Measurements from ENCODE around the gene RIBC1.
A peak's percentile ranks its signal among the peaks of the same experiment; 100 is the strongest.

The RIBC1 gene

GRCh38 chrX:53422861-53423306 is at the start of gene RIBC1:
Gene RIBC1, plus strand, starts transcription at chrX:53422873. Its CDS starts 3,404 bp downstream, at chrX:53426277.
- Histone ChIP-seq H3K4me2 (ENCODE audit: low read length) (peak within 1 kb of the TSS; percentile 89), H3K27me3 (ENCODE audit: control insufficient read depth, low read length) (no peaks in the 10 kb centered on the region), H4K20me1 (ENCODE audit: control insufficient read depth, insufficient read depth, low read depth, low read length) (peaks cover 8% of the 10 kb centered on the region), H3K4me3 (ENCODE audit: low read length) (peak within 1 kb of the TSS; percentile 98), H3F3A (ENCODE audit: control insufficient read depth, insufficient read depth) (no peaks in the 10 kb centered on the region), H3K79me2 (ENCODE audit: control insufficient read depth, low read length) (peaks cover 44% of the 10 kb centered on the region), H3K27ac (ENCODE audit: low read depth, low read length) (peak within 1 kb of the TSS; percentile 92), H3K9me3 (ENCODE audit: control insufficient read depth, insufficient read depth, low read length) (no peaks in the 10 kb centered on the region), H3K4me1 (ENCODE audit: control insufficient read depth, low read length) (peaks cover 17% of the 10 kb centered on the region), H3K36me3 (ENCODE audit: control insufficient read depth, low read length) (peaks cover 23% of the 10 kb centered on the region), H3K9me2 (replicated peaks; ENCODE audit: control insufficient read depth, low read length) (no peaks in the 10 kb centered on the region)
- no peak for TF ChIP-seq EZH2phosphoT487 (IDR thresholded peaks at IDR 0.05; ENCODE audit: borderline replicate concordance, low read length)
- TF ChIP-seq, protein P1, sequence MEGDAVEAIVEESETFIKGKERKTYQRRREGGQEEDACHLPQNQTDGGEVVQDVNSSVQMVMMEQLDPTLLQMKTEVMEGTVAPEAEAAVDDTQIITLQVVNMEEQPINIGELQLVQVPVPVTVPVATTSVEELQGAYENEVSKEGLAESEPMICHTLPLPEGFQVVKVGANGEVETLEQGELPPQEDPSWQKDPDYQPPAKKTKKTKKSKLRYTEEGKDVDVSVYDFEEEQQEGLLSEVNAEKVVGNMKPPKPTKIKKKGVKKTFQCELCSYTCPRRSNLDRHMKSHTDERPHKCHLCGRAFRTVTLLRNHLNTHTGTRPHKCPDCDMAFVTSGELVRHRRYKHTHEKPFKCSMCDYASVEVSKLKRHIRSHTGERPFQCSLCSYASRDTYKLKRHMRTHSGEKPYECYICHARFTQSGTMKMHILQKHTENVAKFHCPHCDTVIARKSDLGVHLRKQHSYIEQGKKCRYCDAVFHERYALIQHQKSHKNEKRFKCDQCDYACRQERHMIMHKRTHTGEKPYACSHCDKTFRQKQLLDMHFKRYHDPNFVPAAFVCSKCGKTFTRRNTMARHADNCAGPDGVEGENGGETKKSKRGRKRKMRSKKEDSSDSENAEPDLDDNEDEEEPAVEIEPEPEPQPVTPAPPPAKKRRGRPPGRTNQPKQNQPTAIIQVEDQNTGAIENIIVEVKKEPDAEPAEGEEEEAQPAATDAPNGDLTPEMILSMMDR (IDR thresholded peaks at IDR 0.05; ENCODE audit: low read depth, low read length, poor library complexity, severe bottlenecking), result no peak

DNA sequence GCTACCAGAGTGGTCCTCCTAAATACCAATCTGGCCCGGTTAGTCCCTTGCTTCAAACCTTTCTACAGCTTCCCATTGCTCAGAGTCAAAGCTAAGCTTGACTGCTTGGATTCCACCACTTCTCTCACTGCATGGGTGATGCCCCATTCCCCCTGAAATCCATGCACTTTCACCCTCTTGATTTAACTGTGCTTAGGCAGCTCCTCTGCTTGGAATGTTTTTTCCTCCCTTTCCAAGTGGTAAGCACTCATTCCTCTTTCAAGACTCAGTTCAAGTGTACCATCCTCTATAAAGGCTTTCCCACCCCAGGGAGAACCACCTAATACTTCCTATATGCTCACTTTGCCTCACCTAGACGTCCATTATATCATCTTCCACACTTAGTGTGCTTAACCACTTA is 49.4 kb upstream of the RIBC1 start:
- Histone ChIP-seq H4K20me1 (ENCODE audit: control insufficient read depth, insufficient read depth, low read depth, low read length) (no peaks in the 10 kb centered on the region), H3K4me3 (ENCODE audit: low read length) (no peak overlapping the region), H3K27me3 (ENCODE audit: control insufficient read depth, low read length) (no peaks in the 10 kb centered on the region), H3K27ac (ENCODE audit: low read depth, low read length) (no peak overlapping the region), H3K9me3 (ENCODE audit: control insufficient read depth, insufficient read depth, low read length) (no peaks in the 10 kb centered on the region), H3K36me3 (ENCODE audit: control insufficient read depth, low read length) (peaks cover 2% of the 10 kb centered on the region), H3K4me2 (ENCODE audit: low read length) (no peak overlapping the region), H3K9me2 (replicated peaks; ENCODE audit: control insufficient read depth, low read length) (no peaks in the 10 kb centered on the region), H3F3A (ENCODE audit: control insufficient read depth, insufficient read depth) (no peaks in the 10 kb centered on the region), H3K79me2 (ENCODE audit: control insufficient read depth, low read length) (no peaks in the 10 kb centered on the region), H3K4me1 (ENCODE audit: control insufficient read depth, low read length) (no peaks in the 10 kb centered on the region)
- TF ChIP-seq EZH2phosphoT487 (IDR thresholded peaks at IDR 0.05; ENCODE audit: borderline replicate concordance, low read length), result no peak
- TF ChIP-seq, protein P1 (IDR thresholded peaks at IDR 0.05; ENCODE audit: low read depth, low read length, poor library complexity, severe bottlenecking), result no peak

DNA sequence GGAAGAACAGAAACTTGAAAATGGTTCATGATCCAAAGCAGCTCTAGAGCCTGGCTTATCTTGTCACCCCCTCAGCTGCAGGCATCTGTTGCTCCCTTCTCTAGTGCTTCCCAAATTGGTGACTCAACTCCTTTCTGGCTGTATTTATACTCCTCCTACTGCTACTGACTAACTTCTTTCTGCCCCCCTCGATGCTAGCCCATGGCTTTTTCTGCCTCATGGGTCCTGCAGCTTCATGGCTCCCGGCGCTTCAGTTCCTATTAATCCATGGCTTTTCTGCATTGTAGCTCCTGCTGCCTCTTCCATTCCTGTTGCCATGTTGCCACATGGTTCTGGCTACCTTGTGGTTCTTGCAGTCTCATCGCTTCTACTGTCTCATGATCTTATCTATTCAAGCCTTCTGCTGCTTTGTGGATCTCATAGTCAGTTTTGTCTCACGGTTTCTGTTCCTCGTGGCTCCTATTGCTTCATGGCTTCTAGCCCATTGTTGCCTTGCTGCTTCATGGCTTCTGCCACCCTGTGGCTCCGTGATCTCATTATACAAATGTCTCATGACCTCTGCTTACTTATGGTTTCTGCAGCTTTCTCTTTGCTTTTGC is 48.4 kb upstream of the RIBC1 start:
- no peak overlapping the region for H3K4me3 ChIP-seq (ENCODE audit: low read length)
- no peaks in the 10 kb centered on the region for H3K27me3 ChIP-seq (ENCODE audit: control insufficient read depth, low read length)
- H3K79me2 ChIP-seq (ENCODE audit: control insufficient read depth, low read length), result no peaks in the 10 kb centered on the region
- no peaks in the 10 kb centered on the region for H3K9me2 ChIP-seq (replicated peaks; ENCODE audit: control insufficient read depth, low read length)
- H3F3A ChIP-seq (ENCODE audit: control insufficient read depth, insufficient read depth), result no peaks in the 10 kb centered on the region
- no peak overlapping the region for H3K27ac ChIP-seq (ENCODE audit: low read depth, low read length)
- peaks cover 12% of the 10 kb centered on the region for H3K36me3 ChIP-seq (ENCODE audit: control insufficient read depth, low read length)
- no peaks in the 10 kb centered on the region for H4K20me1 ChIP-seq (ENCODE audit: control insufficient read depth, insufficient read depth, low read depth, low read length)
- no peaks in the 10 kb centered on the region for H3K4me1 ChIP-seq (ENCODE audit: control insufficient read depth, low read length)
- no peak overlapping the region for H3K4me2 ChIP-seq (ENCODE audit: low read length)
- no peaks in the 10 kb centered on the region for H3K9me3 ChIP-seq (ENCODE audit: control insufficient read depth, insufficient read depth, low read length)
- TF ChIP-seq, protein P1 (IDR thresholded peaks at IDR 0.05; ENCODE audit: low read depth, low read length, poor library complexity, severe bottlenecking), result no peak
- no peak for TF ChIP-seq EZH2phosphoT487 (IDR thresholded peaks at IDR 0.05; ENCODE audit: borderline replicate concordance, low read length)
